Measurements from ENCODE around the gene SKP2.

- no peak for TF ChIP-seq POLR2A (IDR thresholded peaks at IDR 0.05; ENCODE audit: low read length)
- no peak for TF ChIP-seq GATA1 (IDR thresholded peaks at IDR 0.05; ENCODE audit: low read depth, low read length)
These were observed 19.0 kb downstream of the SKP2 start for GRCh38 chr5:36170832-36171424.

Data from erythroblast (primary cell).